ENCODE data around the gene LRRC8E.

Gene LRRC8E

DNA sequence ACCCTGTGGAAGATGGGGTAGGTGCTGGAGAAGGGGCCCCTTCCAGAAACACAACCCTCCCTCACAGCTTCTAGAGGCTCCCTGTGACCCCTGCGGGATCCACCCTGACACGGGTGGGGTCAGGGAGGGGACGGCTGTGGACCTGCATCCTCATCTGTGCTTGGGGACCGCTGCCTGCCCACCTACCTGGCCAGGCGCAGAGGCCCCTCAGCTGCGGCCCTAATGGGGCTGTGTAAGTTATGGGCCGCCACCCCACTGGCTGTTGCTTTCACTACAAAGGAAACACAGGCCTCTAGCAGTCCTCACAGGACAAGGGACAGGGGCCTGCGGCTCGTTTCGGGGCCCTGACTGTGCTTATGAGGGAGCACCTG lies 44.6 kb downstream of the LRRC8E start:
- Histone ChIP-seq H3K79me2 (ENCODE audit: insufficient read depth, low read length) (no peaks in the 10 kb centered on the region), H3K4me2 (ENCODE audit: low read depth, low read length, poor library complexity, severe bottlenecking) (no peak overlapping the region), H3K4me3 (ENCODE audit: low read length, poor library complexity, severe bottlenecking) (no peak overlapping the region), H3K9me3 (ENCODE audit: insufficient read depth, low read depth, low read length) (no peaks in the 10 kb centered on the region), H3K9ac (ENCODE audit: low read depth, low read length, poor library complexity, severe bottlenecking) (no peak overlapping the region), H3K27me3 (ENCODE audit: insufficient read depth, low read length, poor library complexity, severe bottlenecking) (no peaks in the 10 kb centered on the region), H3F3A (ENCODE audit: low read depth) (no peaks in the 10 kb centered on the region), H2AFZ (ENCODE audit: low read length) (no peak overlapping the region), H4K20me1 (ENCODE audit: insufficient read depth, low read length, poor library complexity, severe bottlenecking) (no peaks in the 10 kb centered on the region), H3K9me2 (replicated peaks; ENCODE audit: low read depth, low read length) (no peaks in the 10 kb centered on the region), H3K4me1 (ENCODE audit: insufficient read depth, low read length, poor library complexity, severe bottlenecking) (no peaks in the 10 kb centered on the region), H3K36me3 (ENCODE audit: insufficient read depth, low read length) (peaks cover 44% of the 10 kb centered on the region; the same call in 1 of the 2 replicates)
- TF ChIP-seq, protein P1, sequence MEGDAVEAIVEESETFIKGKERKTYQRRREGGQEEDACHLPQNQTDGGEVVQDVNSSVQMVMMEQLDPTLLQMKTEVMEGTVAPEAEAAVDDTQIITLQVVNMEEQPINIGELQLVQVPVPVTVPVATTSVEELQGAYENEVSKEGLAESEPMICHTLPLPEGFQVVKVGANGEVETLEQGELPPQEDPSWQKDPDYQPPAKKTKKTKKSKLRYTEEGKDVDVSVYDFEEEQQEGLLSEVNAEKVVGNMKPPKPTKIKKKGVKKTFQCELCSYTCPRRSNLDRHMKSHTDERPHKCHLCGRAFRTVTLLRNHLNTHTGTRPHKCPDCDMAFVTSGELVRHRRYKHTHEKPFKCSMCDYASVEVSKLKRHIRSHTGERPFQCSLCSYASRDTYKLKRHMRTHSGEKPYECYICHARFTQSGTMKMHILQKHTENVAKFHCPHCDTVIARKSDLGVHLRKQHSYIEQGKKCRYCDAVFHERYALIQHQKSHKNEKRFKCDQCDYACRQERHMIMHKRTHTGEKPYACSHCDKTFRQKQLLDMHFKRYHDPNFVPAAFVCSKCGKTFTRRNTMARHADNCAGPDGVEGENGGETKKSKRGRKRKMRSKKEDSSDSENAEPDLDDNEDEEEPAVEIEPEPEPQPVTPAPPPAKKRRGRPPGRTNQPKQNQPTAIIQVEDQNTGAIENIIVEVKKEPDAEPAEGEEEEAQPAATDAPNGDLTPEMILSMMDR (conservative IDR thresholded peaks at IDR 0.05; ENCODE audit: low read length) = no peak

DNA sequence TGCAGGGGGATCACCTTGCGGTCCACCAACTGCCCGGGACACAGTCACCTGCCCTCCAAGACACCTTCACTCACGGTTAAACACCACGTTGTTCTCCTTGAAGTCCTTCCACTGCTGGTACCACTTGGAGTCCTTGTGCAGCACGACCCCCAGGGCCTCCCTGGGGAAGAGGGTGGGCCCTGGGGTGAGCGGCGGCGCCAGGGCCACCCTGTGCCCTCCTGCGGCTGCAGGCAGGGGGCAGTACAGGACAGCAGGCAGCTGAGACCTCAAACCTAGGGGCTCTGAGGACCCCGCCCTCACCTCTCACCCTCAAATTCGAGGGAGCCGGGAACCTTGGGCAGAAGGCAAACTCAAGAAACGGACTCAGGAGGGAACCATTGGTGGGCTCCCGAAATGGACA lies 45.1 kb downstream of the LRRC8E start:
- Histone ChIP-seq H4K20me1 (ENCODE audit: insufficient read depth, low read length, poor library complexity, severe bottlenecking) (no peaks in the 10 kb centered on the region), H3K36me3 (ENCODE audit: insufficient read depth, low read length) (peaks cover 48% of the 10 kb centered on the region; the same call in 1 of the 2 replicates), H3K9me2 (replicated peaks; ENCODE audit: low read depth, low read length) (no peaks in the 10 kb centered on the region), H3K27me3 (ENCODE audit: insufficient read depth, low read length, poor library complexity, severe bottlenecking) (no peaks in the 10 kb centered on the region), H3K9ac (ENCODE audit: low read depth, low read length, poor library complexity, severe bottlenecking) (no peak overlapping the region), H3K9me3 (ENCODE audit: insufficient read depth, low read depth, low read length) (no peaks in the 10 kb centered on the region), H3K4me1 (ENCODE audit: insufficient read depth, low read length, poor library complexity, severe bottlenecking) (no peaks in the 10 kb centered on the region), H3F3A (ENCODE audit: low read depth) (no peaks in the 10 kb centered on the region), H3K4me2 (ENCODE audit: low read depth, low read length, poor library complexity, severe bottlenecking) (no peak overlapping the region), H3K79me2 (ENCODE audit: insufficient read depth, low read length) (no peaks in the 10 kb centered on the region), H3K4me3 (ENCODE audit: low read length, poor library complexity, severe bottlenecking) (no peak overlapping the region), H2AFZ (ENCODE audit: low read length) (no peak overlapping the region)
- TF ChIP-seq, protein P1 (conservative IDR thresholded peaks at IDR 0.05; ENCODE audit: low read length) = peak; percentile 41
- no peak for TF ChIP-seq EZH2phosphoT487 (IDR thresholded peaks at IDR 0.05; ENCODE audit: borderline replicate concordance)

DNA sequence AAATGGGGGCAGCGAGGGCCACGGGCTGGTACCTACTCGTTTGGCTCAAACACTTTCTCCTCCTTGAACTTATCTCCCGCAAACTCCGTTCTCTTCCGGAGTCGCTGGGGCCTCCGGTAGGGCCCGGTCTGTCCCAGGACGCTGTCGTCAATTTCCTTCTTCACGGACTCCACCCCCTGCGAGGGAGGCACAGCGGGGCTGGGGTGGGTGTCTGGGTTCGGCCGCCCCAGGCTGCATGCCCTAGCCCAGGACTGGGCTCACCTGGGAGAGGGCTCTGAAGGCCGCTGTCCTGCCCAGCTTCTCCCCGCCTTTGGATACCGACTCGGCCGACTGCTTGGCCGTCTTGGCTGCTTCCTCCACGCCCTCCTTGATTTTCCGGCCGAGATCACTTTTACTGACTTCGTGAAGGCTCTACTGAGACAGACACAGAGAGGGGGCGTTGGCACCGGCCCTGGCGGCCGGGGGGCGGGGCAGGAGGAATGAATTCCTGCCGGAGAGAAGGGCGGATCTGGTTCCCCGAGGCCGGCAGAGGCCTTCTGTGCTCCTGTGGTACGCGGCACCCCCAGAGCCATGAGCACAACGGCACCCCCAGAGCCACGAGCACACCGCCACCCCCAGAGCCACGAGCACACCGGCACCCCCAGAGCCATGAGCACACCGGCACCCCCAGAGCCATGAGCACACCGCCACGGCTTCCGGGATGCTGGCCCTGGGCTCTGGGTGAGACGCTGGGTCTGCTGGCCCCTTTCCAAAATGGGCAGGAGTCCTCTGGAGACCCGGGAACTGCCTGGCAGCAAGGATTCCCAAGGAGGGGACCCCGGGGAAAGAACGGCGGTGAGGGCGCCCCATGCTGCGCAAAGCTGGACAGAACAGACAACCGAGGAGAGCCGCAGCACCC lies 45.8 kb downstream of the LRRC8E start:
- H3K4me1 ChIP-seq (ENCODE audit: insufficient read depth, low read length, poor library complexity, severe bottlenecking) = no peaks in the 10 kb centered on the region
- H2AFZ ChIP-seq (ENCODE audit: low read length) = no peak overlapping the region
- no peak for TF ChIP-seq EZH2phosphoT487 (IDR thresholded peaks at IDR 0.05; ENCODE audit: borderline replicate concordance)
- TF ChIP-seq, protein P1 (conservative IDR thresholded peaks at IDR 0.05; ENCODE audit: low read length) = no peak
- H3K79me2 ChIP-seq (ENCODE audit: insufficient read depth, low read length) = no peaks in the 10 kb centered on the region
- no peak overlapping the region for H3K4me2 ChIP-seq (ENCODE audit: low read depth, low read length, poor library complexity, severe bottlenecking)
- no peaks in the 10 kb centered on the region for H3K9me3 ChIP-seq (ENCODE audit: insufficient read depth, low read depth, low read length)
- H4K20me1 ChIP-seq (ENCODE audit: insufficient read depth, low read length, poor library complexity, severe bottlenecking) = no peaks in the 10 kb centered on the region
- H3F3A ChIP-seq (ENCODE audit: low read depth) = no peaks in the 10 kb centered on the region
- H3K9me2 ChIP-seq (replicated peaks; ENCODE audit: low read depth, low read length) = no peaks in the 10 kb centered on the region
- H3K9ac ChIP-seq (ENCODE audit: low read depth, low read length, poor library complexity, severe bottlenecking) = no peak overlapping the region
- no peaks in the 10 kb centered on the region for H3K27me3 ChIP-seq (ENCODE audit: insufficient read depth, low read length, poor library complexity, severe bottlenecking)
- H3K36me3 ChIP-seq (ENCODE audit: insufficient read depth, low read length) = peaks cover 48% of the 10 kb centered on the region; the same call in 1 of the 2 replicates
- no peak overlapping the region for H3K4me3 ChIP-seq (ENCODE audit: low read length, poor library complexity, severe bottlenecking)
